Fibroblast of lung (primary cell): Measurements from ENCODE around the gene RREB1.

ENCODE experiments used
- EZH2 ChIP-seq: IDR thresholded peaks from 2 replicates; pipeline ENCODE4 v1.5.1; 2012; ENCODE audit warnings: low read length, control low read depth, mild to moderate bottlenecking; ENCODE audit errors: missing control alignments
- TF ChIP-seq, protein P1 (sequence below), 2 donors: IDR thresholded peaks in 1 of 2; conservative IDR thresholded peaks in 1 of 2; 1 replicate in 1 of 2; 2 replicates in 1 of 2; pipeline ENCODE4 v1.5.1; 2011 to 2012; ENCODE audit warnings: low read length in 2 of 2, control low read depth in 1 of 2, inconsistent platforms in 1 of 2, low read depth in 1 of 2, mild to moderate bottlenecking in 1 of 2

DNA sequence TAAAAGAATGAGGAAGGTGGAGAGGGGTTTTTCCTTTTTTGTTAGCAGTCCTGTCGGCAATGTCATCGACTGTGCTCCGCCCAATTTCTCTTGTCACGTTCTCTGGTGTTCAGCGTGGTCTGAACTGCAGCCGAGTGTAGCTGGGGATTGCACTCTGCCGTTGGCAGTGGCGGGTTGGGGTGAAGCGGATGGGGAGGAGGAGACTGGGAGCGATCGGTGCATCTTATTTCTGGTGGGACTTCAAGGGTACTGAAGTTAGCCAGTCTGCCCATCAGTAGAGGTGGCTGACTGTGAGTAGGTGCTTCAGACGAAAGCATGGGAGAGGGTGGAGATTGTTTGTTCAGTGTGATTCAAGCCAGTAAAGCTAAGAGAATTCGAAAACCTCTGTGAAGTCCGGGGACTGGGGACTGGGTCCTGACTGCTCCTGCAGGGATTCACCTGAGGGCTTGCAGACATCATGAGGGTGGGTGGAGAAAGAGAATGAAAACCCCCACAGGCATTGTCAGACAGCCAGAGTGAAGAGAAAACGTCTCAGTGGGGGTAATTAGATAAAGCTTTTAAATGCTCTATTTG is 5.1 kb downstream of the RREB1 start:
- no peak for TF ChIP-seq EZH2
- TF ChIP-seq, protein P1, sequence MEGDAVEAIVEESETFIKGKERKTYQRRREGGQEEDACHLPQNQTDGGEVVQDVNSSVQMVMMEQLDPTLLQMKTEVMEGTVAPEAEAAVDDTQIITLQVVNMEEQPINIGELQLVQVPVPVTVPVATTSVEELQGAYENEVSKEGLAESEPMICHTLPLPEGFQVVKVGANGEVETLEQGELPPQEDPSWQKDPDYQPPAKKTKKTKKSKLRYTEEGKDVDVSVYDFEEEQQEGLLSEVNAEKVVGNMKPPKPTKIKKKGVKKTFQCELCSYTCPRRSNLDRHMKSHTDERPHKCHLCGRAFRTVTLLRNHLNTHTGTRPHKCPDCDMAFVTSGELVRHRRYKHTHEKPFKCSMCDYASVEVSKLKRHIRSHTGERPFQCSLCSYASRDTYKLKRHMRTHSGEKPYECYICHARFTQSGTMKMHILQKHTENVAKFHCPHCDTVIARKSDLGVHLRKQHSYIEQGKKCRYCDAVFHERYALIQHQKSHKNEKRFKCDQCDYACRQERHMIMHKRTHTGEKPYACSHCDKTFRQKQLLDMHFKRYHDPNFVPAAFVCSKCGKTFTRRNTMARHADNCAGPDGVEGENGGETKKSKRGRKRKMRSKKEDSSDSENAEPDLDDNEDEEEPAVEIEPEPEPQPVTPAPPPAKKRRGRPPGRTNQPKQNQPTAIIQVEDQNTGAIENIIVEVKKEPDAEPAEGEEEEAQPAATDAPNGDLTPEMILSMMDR (conservative IDR thresholded peaks at IDR 0.05 in 1 of 2, IDR thresholded peaks at IDR 0.05 in 1 of 2; ENCODE audit: low read depth in 1 of 2, low read length in 2 of 2) = no peak
